ENCODE results near the gene ADRB2.
"Not testable (repeated sequence)": the region's sequence is repeated elsewhere in the genome, so short reads cannot be mapped to it uniquely, and the experiment has no call there.

Gene ADRB2

DNA sequence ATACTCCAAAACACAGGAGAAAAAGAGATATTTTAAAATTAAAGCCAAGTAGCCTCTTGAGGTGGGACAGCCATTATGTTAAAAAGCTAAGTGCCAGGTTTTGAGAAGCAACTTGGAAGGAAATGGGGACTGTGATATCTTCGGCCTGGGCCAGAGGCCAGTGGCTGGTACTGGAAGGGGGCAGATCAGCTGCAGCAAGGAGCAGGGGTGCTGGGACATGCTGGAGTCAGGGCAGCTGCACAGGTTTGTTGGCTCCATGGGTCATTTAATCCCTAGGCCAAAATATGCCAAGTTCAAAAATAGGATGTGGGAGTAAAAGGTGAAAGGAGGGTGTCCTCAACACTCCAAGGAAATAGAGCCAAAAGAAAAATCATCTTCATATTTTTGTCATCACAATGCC is 30.0 kb downstream of the ADRB2 start:
- no peak for DNase-seq

DNA sequence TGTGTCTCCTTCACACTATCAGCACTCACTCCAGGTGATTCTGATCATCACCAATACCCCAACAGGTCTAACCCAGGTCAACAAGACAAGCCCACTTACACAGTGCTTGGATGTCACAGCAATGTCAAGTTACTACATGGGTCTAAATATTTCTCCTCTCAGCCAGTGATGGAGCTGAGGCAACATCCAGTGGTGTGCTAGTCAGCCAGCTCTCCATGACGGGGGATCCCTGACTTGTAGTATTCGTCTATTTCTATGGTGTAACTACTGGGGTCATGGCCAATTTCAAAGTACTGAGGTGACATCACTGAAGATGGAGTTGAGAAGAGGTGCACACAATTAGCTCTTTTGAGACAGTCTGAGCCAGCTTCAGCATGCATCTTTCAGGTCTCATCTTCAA is 31.1 kb downstream of the ADRB2 start:
- no peak for DNase-seq

DNA sequence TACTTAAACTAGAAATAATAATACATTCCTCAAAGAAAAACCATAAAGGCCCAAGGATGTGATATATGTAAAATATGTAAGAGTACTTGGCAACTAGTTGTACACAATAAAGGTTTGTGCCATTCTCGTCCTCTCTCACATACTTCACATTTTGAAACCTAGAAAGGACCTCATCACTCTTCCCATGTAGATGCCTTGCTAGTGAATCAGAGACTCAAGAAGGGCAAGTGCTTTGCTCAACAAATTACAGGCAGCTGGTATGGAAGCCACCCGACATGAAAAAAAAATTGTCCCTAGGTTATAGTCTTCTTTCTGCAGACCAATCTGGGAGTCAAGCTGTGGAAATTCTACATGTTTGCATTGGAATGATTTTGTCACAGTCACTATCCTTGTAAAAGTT is 31.7 kb downstream of the ADRB2 start:
- no peak for DNase-seq

DNA sequence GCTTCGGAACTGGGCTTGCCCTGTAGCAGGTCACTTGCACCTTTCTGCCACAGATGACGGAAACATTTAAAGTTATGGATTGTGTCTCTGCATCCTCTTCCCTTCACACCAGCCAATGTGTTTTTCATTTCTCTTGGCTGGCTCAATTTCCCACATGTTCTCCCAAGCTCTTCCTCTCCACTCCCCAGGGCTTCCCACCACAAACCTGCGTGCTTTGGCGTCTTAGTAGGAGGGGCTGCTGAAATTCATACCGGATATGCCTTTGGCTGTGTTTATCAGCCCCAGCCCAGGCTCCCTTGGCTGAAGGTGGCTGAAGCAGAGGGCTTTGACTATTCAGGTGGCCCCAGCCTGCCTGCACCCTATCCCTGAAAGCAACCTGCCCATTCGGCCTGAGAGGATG is 32.1 kb downstream of the ADRB2 start:
- no peak for DNase-seq

DNA sequence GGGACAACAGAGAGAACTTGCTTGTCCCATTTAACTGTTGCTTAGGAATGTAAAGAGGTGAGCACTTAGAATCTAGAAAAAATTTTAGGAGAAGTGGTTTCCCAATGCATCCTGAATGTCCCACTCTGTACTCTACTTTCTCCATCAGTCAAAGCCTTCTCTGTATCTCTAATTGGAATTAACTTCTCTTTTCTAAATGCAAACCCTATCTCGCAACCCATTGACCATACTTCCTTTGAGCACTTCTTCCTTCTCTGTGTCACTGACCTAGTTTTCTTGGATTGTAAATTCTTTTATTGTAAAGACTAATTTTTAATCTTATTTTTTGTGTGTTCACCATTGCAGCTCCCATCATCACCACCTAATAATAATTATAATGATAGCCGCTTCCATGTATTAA is 33.3 kb downstream of the ADRB2 start:
- no peak for DNase-seq

DNA sequence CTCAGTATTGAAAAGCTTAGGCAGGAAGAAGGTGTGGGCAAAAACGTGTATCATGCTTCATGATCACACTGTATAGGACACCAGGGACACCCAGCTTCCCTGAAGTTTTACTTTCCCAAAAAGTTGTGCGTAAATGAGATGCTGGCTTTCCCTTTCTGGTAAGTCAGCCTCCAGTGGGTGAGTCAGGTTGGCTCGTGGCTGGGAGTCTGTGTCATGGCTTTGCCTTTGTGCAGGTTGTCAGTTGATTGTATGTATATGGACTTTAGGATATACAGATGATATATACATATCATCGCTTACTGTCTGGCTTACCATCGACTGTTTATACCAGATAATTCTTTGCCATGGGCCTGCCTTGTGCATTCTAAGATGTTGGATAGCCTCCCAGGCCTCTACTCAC is 34.2 kb downstream of the ADRB2 start:
- DNase-seq, result no peak

DNA sequence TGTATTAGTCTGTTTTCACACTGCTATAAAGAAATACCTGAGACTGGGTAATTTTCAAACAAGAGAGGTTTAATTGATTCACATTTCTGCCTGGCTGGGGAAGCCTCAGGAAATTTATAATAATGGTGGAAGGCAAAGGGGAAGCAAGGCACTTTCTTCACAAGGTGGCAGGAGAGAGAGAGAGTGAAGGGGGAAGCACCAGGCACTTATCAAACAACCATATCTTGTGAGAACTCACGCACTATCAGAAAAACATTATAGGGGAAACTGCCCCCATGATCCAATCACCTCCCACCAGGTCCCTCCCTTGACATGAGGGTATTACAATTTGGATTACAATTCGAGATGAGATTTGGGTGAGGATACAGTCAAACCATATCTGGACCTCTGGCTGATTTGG is 34.7 kb downstream of the ADRB2 start:
- DNase-seq, result no peak

DNA sequence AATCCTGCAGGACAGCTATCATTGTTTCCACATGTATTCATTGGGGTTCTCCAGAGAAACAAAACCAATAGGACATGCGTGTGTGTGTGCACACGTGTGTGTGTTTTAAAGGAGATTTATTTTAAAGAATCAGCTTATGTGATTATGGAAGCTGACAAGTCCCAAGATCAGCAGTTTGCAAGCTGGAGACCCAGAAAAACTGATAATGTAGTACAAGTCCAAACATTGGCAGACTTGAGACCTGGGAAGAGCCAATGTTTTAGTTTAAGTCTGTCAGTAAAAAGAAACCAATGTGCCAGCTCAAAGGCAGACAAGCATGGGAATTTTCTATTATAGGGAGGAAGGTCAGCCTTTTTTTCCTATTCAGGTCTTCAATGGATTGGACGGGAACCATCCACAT is 35.3 kb downstream of the ADRB2 start:
- no peak for DNase-seq

DNA sequence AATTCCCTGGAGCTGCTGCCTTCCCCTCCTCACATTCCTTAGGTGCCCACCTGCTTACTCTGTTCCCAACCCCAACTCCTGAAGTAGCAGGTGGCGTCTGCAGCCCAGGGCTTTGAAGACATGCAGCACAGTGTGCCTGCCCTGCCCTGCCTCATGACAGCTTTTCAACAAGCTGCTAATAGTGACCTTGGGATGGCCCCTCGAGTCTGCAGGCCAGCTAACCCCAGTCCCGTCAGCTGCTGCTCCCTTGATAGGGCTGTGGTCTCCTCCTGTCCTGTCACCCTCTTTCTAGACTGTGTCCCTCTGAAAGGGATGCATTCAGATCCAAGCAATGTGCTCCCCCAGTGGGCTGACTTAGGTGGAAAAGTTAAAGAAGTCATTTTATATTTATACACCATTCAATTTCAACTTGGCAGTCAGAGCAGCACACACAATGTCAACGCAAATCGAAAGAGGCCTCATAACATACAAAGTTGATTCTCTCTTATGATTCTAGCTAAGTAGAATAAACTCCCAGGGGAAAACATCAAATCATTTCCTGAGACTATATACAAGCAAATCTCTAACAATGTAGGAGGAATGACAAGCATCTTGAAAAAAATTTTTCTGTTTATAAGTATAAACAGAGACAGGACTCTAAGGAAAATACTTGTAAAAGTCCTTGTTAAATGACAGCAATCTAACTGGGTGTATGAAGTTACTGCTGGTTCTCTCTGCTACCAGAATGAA is 37.9 kb downstream of the ADRB2 start:
- no peak for DNase-seq

DNA sequence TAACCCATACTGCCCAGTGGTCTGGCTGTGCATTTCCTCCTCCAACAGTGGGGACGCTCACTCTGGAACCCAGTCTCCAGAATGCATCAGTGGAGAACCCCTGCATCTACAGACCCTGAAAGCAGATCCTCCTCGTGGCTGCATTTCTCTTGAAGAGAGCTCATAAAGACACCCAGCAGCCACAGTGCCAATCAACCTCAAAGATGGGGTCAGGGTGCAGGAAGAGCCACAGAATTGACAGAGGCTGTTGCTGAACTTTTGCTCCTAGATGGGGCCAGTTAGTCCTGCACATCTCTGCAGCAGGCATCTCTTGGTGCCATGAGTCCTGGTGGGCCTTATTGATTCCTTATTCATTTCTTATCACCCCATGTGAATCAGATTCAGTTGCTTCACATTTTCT is 39.6 kb downstream of the ADRB2 start:
- no peak for DNase-seq

DNA sequence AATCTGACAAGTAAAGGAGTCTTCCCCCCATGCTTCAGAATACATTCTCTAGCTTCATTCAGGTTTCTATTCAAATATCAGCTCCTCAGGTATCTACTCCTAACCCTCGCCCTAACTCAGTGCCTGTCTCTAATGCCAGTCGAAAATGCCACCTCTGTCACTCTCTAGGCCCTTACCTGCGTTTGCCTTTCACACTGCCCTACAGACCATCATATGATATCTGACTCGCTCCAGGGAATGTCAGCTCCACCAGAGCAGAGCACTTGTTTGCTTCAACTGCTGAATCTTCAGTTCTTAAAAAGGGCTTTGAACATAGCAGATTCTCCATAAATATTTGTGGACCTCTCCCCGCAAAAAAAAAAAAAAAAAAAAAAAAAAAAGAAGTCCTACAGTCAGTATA is 46.7 kb downstream of the ADRB2 start:
- DNase-seq, result no peak

DNA sequence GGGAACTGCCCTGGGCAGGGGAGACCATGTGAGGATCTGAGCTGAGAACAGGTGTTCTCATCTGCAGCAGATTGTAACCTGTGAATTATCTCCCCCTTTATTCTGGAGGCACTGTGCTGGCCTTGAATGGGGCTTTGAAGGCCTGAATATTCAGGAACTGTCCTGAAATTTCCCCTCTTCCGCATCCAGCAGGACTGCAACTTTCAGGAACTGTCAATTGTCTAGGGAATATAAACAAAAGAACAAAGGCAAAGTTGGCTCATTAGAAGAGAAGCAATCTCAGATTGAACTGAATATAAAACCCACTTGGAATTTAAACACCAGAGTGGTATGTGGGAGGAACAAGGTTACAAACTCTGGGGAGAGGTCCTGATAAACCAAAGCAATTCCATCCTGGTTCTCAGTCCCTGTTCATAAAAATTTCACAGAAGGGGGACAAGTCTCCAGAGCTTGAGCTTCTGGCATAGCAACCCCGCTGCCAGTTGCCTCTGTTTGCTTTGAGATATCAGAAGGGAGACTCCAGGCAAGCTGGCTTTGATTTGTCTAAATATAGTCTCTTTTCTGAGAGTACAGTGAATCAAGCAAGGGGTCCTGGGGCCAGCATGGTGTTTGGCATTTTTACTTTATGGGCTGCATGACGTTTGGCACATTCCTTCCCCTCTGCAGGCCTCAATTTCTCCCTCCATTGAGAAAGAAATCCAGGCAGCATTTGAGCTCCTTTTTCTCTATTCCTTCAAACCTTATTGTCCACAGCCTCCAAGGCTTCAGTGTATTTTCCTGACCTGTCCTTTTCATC is 47.5 kb downstream of the ADRB2 start:
- no peak for DNase-seq

DNA sequence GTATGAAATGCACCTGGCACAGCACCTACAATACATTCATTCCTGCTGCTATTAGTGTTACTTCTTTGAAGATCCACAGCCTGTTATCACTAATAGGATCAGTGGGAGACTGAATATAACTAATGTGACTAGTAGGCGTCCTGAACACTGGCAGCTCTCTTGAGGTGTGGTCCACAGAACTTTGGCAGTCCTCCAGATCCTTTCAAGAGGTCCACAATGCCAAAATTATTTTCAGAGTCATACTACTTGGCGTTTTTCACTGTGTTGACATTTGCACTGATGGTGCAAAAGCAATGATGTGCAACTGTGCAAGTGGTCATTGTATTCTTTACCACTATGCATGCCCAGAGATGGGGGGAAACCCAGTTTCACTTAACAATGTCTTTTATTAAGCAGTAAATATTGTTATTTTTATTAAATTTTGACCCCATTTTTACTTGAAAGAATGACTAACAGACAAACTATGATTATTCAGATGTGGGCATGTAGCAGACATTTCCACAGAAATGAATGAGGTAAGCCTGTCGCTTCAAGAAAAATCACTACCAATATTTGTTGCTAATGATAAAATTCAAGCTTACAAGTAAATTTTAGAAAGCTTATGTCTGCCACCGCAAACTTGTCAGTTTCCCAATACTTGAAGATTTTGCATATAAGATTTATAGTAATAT is 48.9 kb downstream of the ADRB2 start:
- DNase-seq, result no peak

DNA sequence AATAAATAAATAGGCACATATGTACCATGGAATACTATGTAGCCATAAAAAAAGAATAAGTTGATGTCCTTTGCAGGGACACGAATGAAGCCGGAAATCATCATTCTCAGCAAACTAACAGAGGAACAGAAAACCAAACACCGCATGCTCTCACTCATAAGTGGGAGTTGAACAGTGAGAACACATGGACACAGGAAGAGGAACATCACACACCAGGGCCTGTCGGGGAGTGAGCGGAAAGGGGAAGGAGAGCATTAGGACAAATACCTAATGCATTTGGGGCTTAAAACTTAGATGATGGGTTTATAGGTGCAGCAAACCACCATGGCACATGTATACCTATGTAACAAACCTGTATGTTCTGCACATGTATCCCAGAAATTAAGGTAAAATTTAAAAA is 51.0 kb downstream of the ADRB2 start:
- not testable (repeated sequence) for DNase-seq

Measured in T-helper 1 cell (primary cell).